Adrenal gland (tissue), 12 donors: Measurements from ENCODE around the gene THSD7A. TPM values are rescaled to one million over a fixed set of nuclear protein-coding genes. Genes with fewer than 3 reads are reported as not detected.

Experiments
- DNase-seq, 7 donors: peaks; one replicate each; pipeline ENCODE4 v3.0.0-alpha.2; 2019 to 2020
- H3K27ac ChIP-seq, 5 donors: fragments of 200-600 bp; sonication (generic) in 4 of 5; 1 replicate in 3 of 5; 2 replicates in 2 of 5; pipeline versions ENCODE4 v1.5.1 to v1.8.0; 2016 to 2020; ENCODE audit warnings: mild to moderate bottlenecking in 1 of 5
- H3K27me3 ChIP-seq: fragments of 200-600 bp; 2 replicates; pipeline ENCODE4 v1.8.0; 2021
- H3K36me3 ChIP-seq, 2 donors: fragments of 200-600 bp; replicated peaks in 1 of 2; 1 replicate in 1 of 2; 2 replicates in 1 of 2; pipeline versions ENCODE4 v1.5.1 to v1.8.0; 2018 to 2022
- H3K4me1 ChIP-seq, 2 donors: fragments of 200-600 bp; replicated peaks in 1 of 2; 1 replicate in 1 of 2; 2 replicates in 1 of 2; pipeline versions ENCODE4 v1.5.1 to v1.8.0; 2018 to 2021
- H3K4me3 ChIP-seq, 4 donors: fragments of 200-600 bp; sonication (generic) in 3 of 4; one replicate each; pipeline ENCODE4 v1.5.1; 2016 to 2018
- H3K9me3 ChIP-seq, 3 donors: fragments of 200-600 bp; sonication (generic) in 1 of 3; replicated peaks in 1 of 3; 1 replicate in 2 of 3; 2 replicates in 1 of 3; pipeline versions ENCODE4 v1.5.1 to v1.8.0; 2016 to 2021
- POLR2A ChIP-seq, 2 donors: fragments of 450-650 bp; IDR thresholded peaks; one replicate each; pipeline ENCODE4 v1.6.1; 2017; ENCODE audit warnings: antibody characterized with exemption in 2 of 2, mild to moderate bottlenecking in 2 of 2, moderate library complexity in 1 of 2
- WGBS, 4 donors: extraction: QIAGEN DNeasy Blood & Tissue Kit in 2 of 4; methylation state at CpG; one replicate each; pipeline versions ENCODE4 v1.1.5 to v1.1.7; 2013 to 2017; 5-methylcytosine and 5-hydroxymethylcytosine counted together
- intact Hi-C, 2 donors: fragments of 100-400 bp; cut with DNase I; formaldehyde crosslinking; loops; one replicate each; pipeline versions ENCODE4 v1.14.1 to v1.15.0; 2022 to 2023
- polyA plus RNA-seq, 3 donors: library from polyadenylated mRNA; stranded (reverse); fragments of 200-250 nt in 2 of 3; fragments of 350-450 nt in 1 of 3; fragmentation: Illumina TruSeq in 1 of 3; extraction: RNeasy Lipid Tissue Mini Kit (QIAGEN cat#74804) in 1 of 3; gene quantifications; one replicate each; pipeline ENCODE4 v1.2.3, GENCODE V29; 2013 to 2014
- total RNA-seq, 9 donors: library from RNA; depleted of rRNA in 4 of 9; stranded (reverse); fragments of >200 nt in 4 of 9; fragments of 120-200 nt in 1 of 9; fragmentation: NEBNext Ultra II Directional in 1 of 9; extraction: Animal tissue kit (Norgen Biotek cat#: 25700) in 1 of 9; gene quantifications; one replicate each; pipeline versions ENCODE4 v1.1.0 to v1.2.4, GENCODE V29; 2013 to 2023
- TF ChIP-seq, protein P1 (sequence below), 6 experiments: fragments of 450-650 bp in 4 of 6; fragments of 200-600 bp in 2 of 6; sonication (generic) in 1 of 6; IDR thresholded peaks; 1 replicate in 5 of 6; 2 replicates in 1 of 6; pipeline versions ENCODE4 v1.5.1 to v1.8.0; 2016 to 2021; ENCODE audit warnings: antibody characterized with exemption in 6 of 6, mild to moderate bottlenecking in 2 of 6, moderate library complexity in 1 of 6
- donor health status: healthy with polysubstance abuse.
- donor health status: Bipolar disorder and iron deficiency.
- donor health status: DM: yes; HTN: yes; CAD: no.
- donor health status: DM: no; HTN: no; CAD: no.
- donor health status: DM: no; HTN: no; CAD: no.
- donor health status: DM: yes; HTN: yes; CAD: no.

THSD7A gene
- total and polyA plus RNA-seq, 12 donors: 0.74 to 18.4 (median 4.8) TPM

DNA sequence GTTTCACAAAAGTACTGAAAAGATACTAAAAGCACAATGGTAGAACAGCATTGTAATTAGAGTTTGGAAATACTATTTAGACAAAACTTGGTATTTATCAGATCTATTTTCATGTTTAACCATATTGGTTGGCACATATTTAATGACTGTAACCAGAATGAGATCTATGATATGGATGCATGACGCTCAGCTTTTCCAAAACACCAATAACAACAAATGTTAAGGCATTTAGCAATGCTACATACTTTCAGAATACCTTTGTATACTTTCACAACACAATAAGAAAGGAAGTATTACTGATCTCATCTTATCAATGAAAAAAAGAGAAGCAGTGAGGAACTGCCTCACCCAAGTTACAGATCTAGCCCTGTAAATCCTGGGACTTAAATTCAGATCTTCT is 74.8 kb downstream of the THSD7A start:
- WGBS, 4 donors: 81 to 97% (median 96%) methylated on average over 1 of the region's 1 CpG
- no peaks in the 10 kb centered on the region for H3K36me3 ChIP-seq
- no peak overlapping the region for H3K27ac ChIP-seq
- no peaks in the 10 kb centered on the region for H3K4me1 ChIP-seq
- intact Hi-C loops: no loop called here
- H3K27me3 ChIP-seq: no peaks in the 10 kb centered on the region
- no peaks in the 10 kb centered on the region for H3K9me3 ChIP-seq
- DNase-seq: no peak
- TF ChIP-seq, protein P1, sequence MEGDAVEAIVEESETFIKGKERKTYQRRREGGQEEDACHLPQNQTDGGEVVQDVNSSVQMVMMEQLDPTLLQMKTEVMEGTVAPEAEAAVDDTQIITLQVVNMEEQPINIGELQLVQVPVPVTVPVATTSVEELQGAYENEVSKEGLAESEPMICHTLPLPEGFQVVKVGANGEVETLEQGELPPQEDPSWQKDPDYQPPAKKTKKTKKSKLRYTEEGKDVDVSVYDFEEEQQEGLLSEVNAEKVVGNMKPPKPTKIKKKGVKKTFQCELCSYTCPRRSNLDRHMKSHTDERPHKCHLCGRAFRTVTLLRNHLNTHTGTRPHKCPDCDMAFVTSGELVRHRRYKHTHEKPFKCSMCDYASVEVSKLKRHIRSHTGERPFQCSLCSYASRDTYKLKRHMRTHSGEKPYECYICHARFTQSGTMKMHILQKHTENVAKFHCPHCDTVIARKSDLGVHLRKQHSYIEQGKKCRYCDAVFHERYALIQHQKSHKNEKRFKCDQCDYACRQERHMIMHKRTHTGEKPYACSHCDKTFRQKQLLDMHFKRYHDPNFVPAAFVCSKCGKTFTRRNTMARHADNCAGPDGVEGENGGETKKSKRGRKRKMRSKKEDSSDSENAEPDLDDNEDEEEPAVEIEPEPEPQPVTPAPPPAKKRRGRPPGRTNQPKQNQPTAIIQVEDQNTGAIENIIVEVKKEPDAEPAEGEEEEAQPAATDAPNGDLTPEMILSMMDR (IDR thresholded peaks at IDR 0.05): no peak
- TF ChIP-seq POLR2A (IDR thresholded peaks at IDR 0.05): no peak
- no peak overlapping the region for H3K4me3 ChIP-seq

DNA sequence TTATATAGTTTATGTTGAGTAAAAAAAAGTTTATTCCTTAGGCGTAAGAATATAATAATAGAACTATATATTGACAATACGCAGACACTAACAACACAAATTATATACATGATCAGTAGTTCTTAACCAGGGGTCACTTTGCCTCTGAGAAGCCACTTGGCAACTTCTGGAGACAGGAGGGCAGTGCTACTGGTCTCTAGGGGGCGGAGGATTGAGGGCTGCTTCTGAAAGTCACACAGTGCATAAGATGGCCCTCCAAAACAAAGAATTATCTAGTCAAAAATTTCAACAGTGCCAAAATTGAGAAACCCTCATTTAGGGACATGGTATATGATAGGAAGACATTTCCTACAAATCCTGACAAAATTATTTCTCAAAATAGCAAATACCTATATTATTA is 77.1 kb downstream of the THSD7A start:
- H3K4me1 ChIP-seq: no peaks in the 10 kb centered on the region
- 90 to 97% (median 95%) methylated on average over 3 of the region's 3 CpGs for WGBS, 4 donors
- H3K9me3 ChIP-seq: no peaks in the 10 kb centered on the region
- H3K27me3 ChIP-seq: no peaks in the 10 kb centered on the region
- no peak overlapping the region for H3K27ac ChIP-seq
- intact Hi-C loops: no loop called here
- no peak for DNase-seq
- H3K36me3 ChIP-seq: no peaks in the 10 kb centered on the region
- TF ChIP-seq, protein P1 (IDR thresholded peaks at IDR 0.05): no peak
- no peak for TF ChIP-seq POLR2A (IDR thresholded peaks at IDR 0.05)
- no peak overlapping the region for H3K4me3 ChIP-seq

DNA sequence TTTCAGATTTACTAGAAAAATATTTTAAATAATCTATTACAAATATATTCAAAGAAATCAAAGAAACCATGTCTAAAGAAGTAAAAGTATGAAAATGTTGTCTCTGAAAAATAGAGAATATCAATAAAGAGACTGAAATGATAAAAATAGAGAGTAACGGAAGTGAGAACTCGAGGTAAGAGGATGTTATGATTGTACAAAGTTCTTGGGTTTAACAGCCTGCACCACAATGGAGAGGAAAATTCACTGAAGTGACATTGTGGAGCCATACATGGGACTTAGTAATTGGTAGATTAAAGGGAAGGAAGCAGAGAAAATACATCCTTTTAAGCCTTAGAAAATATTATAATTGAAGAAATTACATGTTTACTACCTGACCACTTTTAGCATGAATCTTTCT is 77.9 kb downstream of the THSD7A start:
- intact Hi-C loops: no loop called here
- no peak for DNase-seq
- H3K27ac ChIP-seq: no peak overlapping the region
- TF ChIP-seq, protein P1 (IDR thresholded peaks at IDR 0.05): no peak
- TF ChIP-seq POLR2A (IDR thresholded peaks at IDR 0.05): no peak
- H3K4me1 ChIP-seq: no peaks in the 10 kb centered on the region
- no peaks in the 10 kb centered on the region for H3K9me3 ChIP-seq
- WGBS, 4 donors: 88 to 92% (median 90%) methylated on average over 2 of the region's 2 CpGs
- no peaks in the 10 kb centered on the region for H3K27me3 ChIP-seq
- H3K36me3 ChIP-seq: no peaks in the 10 kb centered on the region
- no peak overlapping the region for H3K4me3 ChIP-seq

DNA sequence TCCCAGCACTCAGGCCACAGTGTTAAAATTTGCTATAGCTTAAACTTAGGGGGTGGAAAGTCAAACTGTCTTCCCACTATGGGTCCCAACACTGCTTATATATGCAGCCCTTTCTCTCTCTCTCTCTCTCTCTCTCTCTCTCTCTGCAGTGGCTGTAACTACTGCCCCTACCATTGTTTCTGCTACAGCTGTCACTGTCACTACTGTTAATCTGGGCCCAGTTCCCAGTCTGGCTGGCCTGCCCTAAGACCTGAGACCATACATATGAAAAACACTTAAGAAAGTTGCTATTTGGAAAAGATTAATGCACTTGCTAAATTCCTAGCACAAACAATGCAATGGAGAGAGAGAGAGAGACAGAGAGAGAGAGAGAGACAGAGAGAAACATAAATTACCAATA is 78.6 kb downstream of the THSD7A start:
- no peak overlapping the region for H3K27ac ChIP-seq
- no peak for TF ChIP-seq POLR2A (IDR thresholded peaks at IDR 0.05)
- TF ChIP-seq, protein P1 (IDR thresholded peaks at IDR 0.05): no peak
- no peak for DNase-seq
- no peaks in the 10 kb centered on the region for H3K9me3 ChIP-seq
- H3K36me3 ChIP-seq: no peaks in the 10 kb centered on the region
- intact Hi-C loops: no loop called here
- H3K4me3 ChIP-seq: no peak overlapping the region
- H3K4me1 ChIP-seq: no peaks in the 10 kb centered on the region
- H3K27me3 ChIP-seq: no peaks in the 10 kb centered on the region
